Smooth muscle cell (in vitro differentiated cells): Measurements from ENCODE around the gene SIK3. TPM values are rescaled to one million over a fixed set of nuclear protein-coding genes. Genes with fewer than 3 reads are reported as not detected.

Experiments used
- DNase-seq: peaks from one replicate; lab custom pipeline; 2025; ENCODE audit not compliant: unreplicated experiment; lab: John Stamatoyannopoulos, UW
- H2AFZ ChIP-seq: fragments of 200-600 bp; sonication (generic); 2 replicates; pipeline ENCODE4 v1.6.0; 2016; ENCODE audit warnings: antibody characterized with exemption, low read depth, mild to moderate bottlenecking
- H3F3A ChIP-seq: fragments of 200-600 bp; sonication (generic); 2 replicates; pipeline ENCODE4 v1.6.0; 2017; ENCODE audit warnings: antibody characterized with exemption, low read depth
- H3K27ac ChIP-seq: fragments of 200-600 bp; sonication (generic); 2 replicates; pipeline ENCODE4 v1.5.1; 2016; ENCODE audit warnings: low read depth, mild to moderate bottlenecking
- H3K27me3 ChIP-seq: fragments of 200-600 bp; sonication (generic); 2 replicates; pipeline ENCODE4 v1.6.1; 2016; ENCODE audit warnings: low read depth, mild to moderate bottlenecking
- H3K36me3 ChIP-seq: fragments of 200-600 bp; sonication (generic); 2 replicates; pipeline ENCODE4 v1.5.1; 2016; ENCODE audit warnings: low read depth
- H3K4me1 ChIP-seq: fragments of 200-600 bp; sonication (generic); 2 replicates; pipeline ENCODE4 v1.5.1; 2016; ENCODE audit warnings: low read depth
- H3K4me2 ChIP-seq: fragments of 200-600 bp; sonication (generic); 2 replicates; pipeline ENCODE4 v1.6.0; 2016; ENCODE audit warnings: mild to moderate bottlenecking
- H3K4me3 ChIP-seq: fragments of 200-600 bp; sonication (generic); 2 replicates; pipeline ENCODE4 v1.5.1; 2016; ENCODE audit warnings: mild to moderate bottlenecking
- H3K79me2 ChIP-seq: fragments of 200-600 bp; sonication (generic); 2 replicates; pipeline ENCODE4 v1.6.0; 2016; ENCODE audit warnings: low read depth, mild to moderate bottlenecking
- H3K9ac ChIP-seq: fragments of 200-600 bp; sonication (generic); 2 replicates; pipeline ENCODE4 v1.6.0; 2016; ENCODE audit warnings: low read depth
- H3K9me3 ChIP-seq: fragments of 200-600 bp; sonication (generic); replicated peaks from 2 replicates; pipeline ENCODE4 v1.5.1; 2016; ENCODE audit warnings: low read depth
- H4K20me1 ChIP-seq: fragments of 200-600 bp; sonication (generic); 2 replicates; pipeline ENCODE4 v1.6.0; 2016; ENCODE audit warnings: low read depth
- CTCF ChIP-seq: fragments of 200-600 bp; sonication (generic); IDR thresholded peaks from 2 replicates; pipeline ENCODE4 v1.5.1; 2017; ENCODE audit warnings: borderline replicate concordance, mild to moderate bottlenecking, antibody characterized with exemption; ENCODE audit not compliant: insufficient read depth, poor library complexity, severe bottlenecking
- WGBS: methylation state at CpG from one replicate; pipeline ENCODE4 v1.1.7; 2016; ENCODE audit warnings: low lambda C conversion rate; 5-methylcytosine and 5-hydroxymethylcytosine counted together
- polyA plus RNA-seq: library from polyadenylated mRNA; unstranded; fragments of >200 nt; fragmentation: Nextera tagmentation; extraction: Ambion mirVana; gene quantifications from 2 replicates; pipeline ENCODE4 v1.2.1, GENCODE V29; 2016
- total RNA-seq: library from RNA; depleted of rRNA; stranded (reverse); fragments of >200 nt; gene quantifications from 2 replicates; pipeline ENCODE4 v1.2.3, GENCODE V29; 2014

Gene SIK3
- total and polyA plus RNA-seq, 2 experiments from 2014 or later = 11.0 to 11.9 TPM

- Histone ChIP-seq H3K36me3 (no peaks in the 10 kb centered on the region), H3K4me3 (no peak overlapping the region), H3K4me2 (no peak overlapping the region), H3K4me1 (no peaks in the 10 kb centered on the region), H3K79me2 (no peaks in the 10 kb centered on the region), H3F3A (no peaks in the 10 kb centered on the region), H2AFZ (no peak overlapping the region), H3K27me3 (no peaks in the 10 kb centered on the region), H3K27ac (no peak overlapping the region), H3K9ac (no peak overlapping the region), H3K9me3 (no peaks in the 10 kb centered on the region), H4K20me1 (peaks cover 7% of the 10 kb centered on the region)
- no peak for TF ChIP-seq CTCF
- 99% methylated on average over 4 of the region's 4 CpGs for WGBS
- DNase-seq = no peak
Measured at GRCh38 chr11:116847612-116848011, 250.6 kb downstream of the SIK3 start.

GRCh38 chr11:116844722-116845121 lies 253.5 kb downstream of the SIK3 start:
- H3K79me2 ChIP-seq = no peaks in the 10 kb centered on the region
- H3F3A ChIP-seq = no peaks in the 10 kb centered on the region
- 95% methylated on average over 4 of the region's 4 CpGs for WGBS
- DNase-seq = no peak
- no peaks in the 10 kb centered on the region for H3K9me3 ChIP-seq
- H3K4me1 ChIP-seq = no peaks in the 10 kb centered on the region
- no peak overlapping the region for H3K4me2 ChIP-seq
- H2AFZ ChIP-seq = no peak overlapping the region
- TF ChIP-seq CTCF = no peak
- no peaks in the 10 kb centered on the region for H3K27me3 ChIP-seq
- no peaks in the 10 kb centered on the region for H4K20me1 ChIP-seq
- H3K9ac ChIP-seq = no peak overlapping the region
- H3K4me3 ChIP-seq = no peak overlapping the region
- H3K27ac ChIP-seq = no peak overlapping the region
- no peaks in the 10 kb centered on the region for H3K36me3 ChIP-seq

- H3K27me3 ChIP-seq = no peaks in the 10 kb centered on the region
- no peak overlapping the region for H2AFZ ChIP-seq
- 98% methylated on average over 9 of the region's 9 CpGs for WGBS
- H3K9me3 ChIP-seq = no peaks in the 10 kb centered on the region
- no peak overlapping the region for H3K9ac ChIP-seq
- no peak for DNase-seq
- no peak overlapping the region for H3K4me2 ChIP-seq
- no peak overlapping the region for H3K4me3 ChIP-seq
- no peak for TF ChIP-seq CTCF
- H3K4me1 ChIP-seq = no peaks in the 10 kb centered on the region
- H4K20me1 ChIP-seq = no peaks in the 10 kb centered on the region
- H3K79me2 ChIP-seq = no peaks in the 10 kb centered on the region
- no peaks in the 10 kb centered on the region for H3F3A ChIP-seq
- no peak overlapping the region for H3K27ac ChIP-seq
- H3K36me3 ChIP-seq = no peaks in the 10 kb centered on the region
Measured at GRCh38 chr11:116843661-116844060, 254.6 kb downstream of the SIK3 start.

- Histone ChIP-seq H2AFZ (no peak overlapping the region), H3K9me3 (no peaks in the 10 kb centered on the region), H3F3A (no peaks in the 10 kb centered on the region), H3K4me1 (peaks cover 2% of the 10 kb centered on the region), H3K27me3 (no peaks in the 10 kb centered on the region), H3K9ac (no peak overlapping the region), H3K36me3 (no peaks in the 10 kb centered on the region), H3K79me2 (no peaks in the 10 kb centered on the region), H3K4me3 (no peak overlapping the region), H3K27ac (no peak overlapping the region), H3K4me2 (no peak overlapping the region), H4K20me1 (no peaks in the 10 kb centered on the region)
- no peak for TF ChIP-seq CTCF
- WGBS = 90% methylated on average over 4 of the region's 4 CpGs
- no peak for DNase-seq
Measured at GRCh38 chr11:116842909-116843308, 255.3 kb downstream of the SIK3 start.
